CD4-positive, alpha-beta T cell treated with Interleukin-6 at 100 ng/mL for 8 hours (primary cell): ENCODE results near the gene TFAP2B.

Experiments
- DNase-seq: peaks from one replicate; pipeline ENCODE4 v3.0.0-alpha.2; 2020; ENCODE audit warnings: mixed read lengths, low spot score

TFAP2B gene

DNA sequence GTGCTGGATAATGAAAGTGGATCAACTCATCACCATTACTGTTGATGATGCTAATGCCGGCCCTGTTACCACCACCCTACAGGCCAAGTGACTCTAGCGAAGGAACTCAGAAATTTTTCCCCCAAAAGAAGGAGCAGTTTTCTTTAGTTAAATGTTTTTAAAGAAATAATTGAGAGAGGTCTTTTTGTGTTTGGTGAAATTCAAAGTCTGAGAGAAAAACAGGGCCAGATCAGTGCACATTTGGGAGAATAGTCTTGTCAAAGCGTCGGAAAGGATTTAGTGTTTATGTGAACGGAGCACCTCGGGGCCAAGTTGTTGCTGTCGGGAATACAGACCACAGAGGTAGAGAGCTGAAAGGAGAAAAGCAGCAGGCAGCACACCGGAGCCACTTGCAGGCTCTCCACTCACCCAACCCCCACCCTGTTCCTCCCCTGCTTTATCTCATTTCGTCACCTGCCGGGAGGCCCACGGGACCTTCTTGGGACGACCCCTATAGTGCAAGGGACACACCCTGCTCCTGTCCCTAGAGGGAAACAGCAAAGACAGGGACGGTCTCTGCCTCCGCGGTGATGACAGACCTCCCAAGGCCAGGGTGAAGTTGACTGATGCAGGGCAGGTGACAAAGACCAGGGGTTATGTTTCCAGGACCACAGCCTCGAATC, 6.8 kb downstream of the TFAP2B start:
- no peak for DNase-seq

DNA sequence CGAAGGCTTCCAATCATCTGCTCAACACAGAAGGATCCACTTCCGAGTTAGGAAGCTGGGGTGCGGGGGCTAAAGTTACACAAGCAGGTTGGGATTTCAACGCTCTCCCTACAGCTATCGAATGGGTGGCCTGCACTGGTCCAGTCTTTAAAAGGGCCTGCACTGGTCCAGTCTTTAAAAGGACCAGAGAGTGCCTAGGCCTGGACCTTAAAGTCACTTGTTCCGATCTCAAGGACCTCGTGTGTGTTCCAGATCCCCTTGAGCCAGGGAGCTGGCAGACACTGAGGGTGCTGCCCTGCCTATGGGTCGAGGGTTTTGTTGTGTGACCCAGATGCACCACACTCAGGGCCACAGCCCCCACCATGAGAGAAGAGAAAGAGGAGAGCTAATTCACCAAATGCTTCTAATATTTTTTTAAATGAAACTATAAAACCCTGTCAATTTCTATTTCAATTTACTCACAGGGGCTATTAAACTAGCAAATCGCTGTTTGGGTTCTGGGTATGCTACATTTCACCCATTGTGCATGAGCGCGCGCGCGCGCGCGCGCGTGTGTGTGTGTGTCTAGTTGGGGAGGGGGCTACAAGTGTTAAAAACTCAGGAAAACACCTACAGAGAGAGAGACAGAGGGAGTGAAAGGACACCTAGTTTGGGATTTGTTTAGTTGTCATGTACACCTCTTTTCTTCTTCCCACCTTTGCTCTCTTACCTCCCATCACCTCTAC, 7.5 kb downstream of the TFAP2B start:
- no peak for DNase-seq

DNA sequence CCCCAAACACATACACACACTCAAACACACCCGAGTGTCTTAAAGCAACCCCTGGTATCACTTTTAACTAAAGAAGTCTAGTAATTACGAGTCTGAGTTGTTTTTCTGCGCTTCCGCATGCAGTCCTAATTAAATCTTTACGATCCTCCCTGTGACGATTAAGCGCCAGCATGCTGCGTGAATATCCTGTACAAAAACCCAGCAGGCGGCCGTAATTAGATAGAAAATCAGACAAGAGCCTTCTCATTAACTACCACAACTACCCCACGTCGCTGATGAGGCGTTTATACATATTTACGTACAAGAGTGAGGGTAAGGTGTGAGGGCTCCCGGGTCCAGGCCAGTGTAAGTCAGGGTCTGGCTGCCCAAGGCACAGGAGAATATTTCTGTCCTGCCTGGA, 8.1 kb downstream of the TFAP2B start:
- DNase-seq, result no peak

DNA sequence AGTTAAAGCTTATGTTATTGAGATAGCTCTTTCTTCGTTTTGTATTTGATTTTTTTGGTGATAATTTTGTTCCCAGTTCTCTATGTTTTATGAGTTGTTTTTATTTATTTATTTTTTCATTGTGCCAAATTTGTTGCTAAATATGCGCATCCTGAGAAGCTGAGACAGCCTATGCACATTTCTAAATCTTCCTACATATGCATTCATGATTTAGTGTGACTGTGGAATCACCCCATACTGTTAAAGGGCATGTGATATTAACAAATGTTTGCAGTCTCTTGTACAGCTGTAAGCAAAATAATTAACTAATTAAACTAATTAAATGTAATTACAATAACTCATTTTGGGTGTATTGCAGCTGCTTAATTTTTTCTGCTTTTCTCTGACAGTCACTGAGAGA, 10.4 kb downstream of the TFAP2B start:
- no peak for DNase-seq

DNA sequence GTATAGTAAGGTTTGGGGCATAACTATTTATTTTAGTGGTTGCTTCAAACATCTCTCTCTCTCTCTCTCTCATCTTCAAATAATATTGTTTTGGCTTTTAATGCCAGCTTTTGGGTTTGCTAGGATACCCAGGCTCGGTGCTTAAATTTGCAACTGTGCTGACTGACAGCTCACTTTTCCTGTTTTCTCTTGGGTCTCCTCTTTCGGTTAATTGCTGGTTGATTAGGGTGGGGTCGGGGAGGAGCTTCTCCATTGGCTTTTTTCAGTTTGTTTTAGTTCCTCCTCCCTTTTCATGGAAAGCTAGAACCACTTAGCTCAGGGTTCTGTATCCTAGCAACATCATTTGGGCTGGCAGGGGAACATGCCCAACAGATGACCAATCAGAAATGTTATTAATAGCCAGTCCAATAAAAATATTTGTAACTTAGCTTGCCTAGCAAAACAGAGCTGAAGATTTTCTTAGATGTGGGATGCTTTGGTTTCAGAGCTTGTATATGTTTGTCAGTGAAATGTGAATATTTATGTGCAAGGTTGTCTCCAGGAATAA, 11.3 kb downstream of the TFAP2B start:
- no peak for DNase-seq

DNA sequence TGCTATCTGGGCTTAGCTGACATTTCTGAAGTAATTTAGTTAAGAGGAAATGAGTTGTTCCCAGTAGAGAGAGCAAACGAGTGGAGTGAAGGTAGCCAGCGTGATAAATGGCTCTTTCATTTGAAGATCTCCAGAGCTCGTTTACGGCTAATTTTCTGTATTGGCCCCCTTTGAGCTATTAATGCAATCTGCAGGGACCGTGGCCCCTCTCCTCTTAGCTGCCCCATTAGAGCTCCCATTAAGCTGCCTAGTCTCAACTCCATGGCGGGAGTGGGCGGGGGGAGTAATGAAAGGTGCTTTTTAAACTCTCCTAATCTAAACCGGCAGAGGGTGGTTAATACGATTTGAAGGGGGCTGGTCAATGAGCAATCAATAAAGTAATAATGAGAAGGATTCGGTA, 12.5 kb downstream of the TFAP2B start:
- DNase-seq, result no peak

DNA sequence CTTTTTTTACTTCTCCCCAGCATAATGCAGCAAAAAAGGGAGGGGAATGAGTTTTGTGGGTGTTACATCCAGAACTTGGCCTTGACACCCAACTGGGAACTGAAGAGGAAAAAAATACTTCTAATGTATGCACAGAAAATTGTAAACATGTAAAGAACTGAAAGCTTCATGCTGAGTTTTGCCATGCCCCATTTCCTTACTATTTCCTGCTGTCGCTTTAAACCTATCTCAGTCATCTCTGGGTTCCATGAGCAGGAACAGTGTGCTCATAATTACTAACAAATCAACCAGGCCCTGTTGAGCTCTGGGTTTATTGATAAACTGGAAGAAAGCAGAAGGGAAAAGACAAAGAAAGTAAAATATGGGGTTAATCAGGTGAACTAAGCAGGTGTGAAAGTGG, 14.2 kb downstream of the TFAP2B start:
- DNase-seq, result no peak

DNA sequence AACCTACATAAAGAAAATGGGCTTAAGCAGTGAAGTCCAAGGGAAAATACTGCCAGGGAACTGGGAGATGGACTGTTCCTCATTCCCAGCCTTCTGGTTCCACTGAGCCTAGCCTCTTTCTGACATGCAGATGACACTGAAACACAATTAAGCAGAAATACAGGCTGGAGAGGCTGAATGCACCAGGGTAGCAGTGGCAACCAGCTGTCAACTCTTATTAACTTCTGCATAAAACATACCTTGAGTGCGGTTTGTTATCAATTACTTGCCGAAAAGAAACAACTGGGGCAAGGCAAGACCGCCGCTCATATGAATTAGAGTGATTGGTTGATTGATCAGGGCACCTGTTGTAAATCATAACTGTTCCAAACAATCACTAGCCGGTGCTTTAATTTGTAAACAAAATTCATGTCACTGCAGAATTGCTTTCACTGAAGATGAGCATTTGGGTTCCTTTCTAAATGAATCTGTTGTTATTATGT, 16.3 kb downstream of the TFAP2B start:
- DNase-seq, result no peak

DNA sequence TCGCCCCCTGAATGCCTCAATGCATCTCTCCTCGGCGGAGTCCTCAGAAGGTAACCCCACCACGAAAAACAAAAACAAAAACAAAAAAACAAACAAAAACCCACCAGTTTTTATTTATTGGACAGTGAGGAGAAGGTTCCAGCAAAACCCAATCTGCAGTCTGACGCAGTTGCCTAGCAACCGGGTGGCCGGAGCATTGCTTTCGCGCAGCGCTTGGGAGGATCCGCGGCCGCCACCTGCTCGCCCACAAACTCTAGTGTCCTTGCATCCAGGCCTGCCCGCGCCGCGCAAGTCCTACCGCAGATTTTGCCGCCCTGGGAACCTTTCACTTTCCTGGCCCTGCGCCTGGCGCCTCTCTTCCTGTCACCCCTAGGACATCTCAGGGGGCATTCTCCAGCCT, 17.6 kb downstream of the TFAP2B start:
- DNase-seq, result no peak

DNA sequence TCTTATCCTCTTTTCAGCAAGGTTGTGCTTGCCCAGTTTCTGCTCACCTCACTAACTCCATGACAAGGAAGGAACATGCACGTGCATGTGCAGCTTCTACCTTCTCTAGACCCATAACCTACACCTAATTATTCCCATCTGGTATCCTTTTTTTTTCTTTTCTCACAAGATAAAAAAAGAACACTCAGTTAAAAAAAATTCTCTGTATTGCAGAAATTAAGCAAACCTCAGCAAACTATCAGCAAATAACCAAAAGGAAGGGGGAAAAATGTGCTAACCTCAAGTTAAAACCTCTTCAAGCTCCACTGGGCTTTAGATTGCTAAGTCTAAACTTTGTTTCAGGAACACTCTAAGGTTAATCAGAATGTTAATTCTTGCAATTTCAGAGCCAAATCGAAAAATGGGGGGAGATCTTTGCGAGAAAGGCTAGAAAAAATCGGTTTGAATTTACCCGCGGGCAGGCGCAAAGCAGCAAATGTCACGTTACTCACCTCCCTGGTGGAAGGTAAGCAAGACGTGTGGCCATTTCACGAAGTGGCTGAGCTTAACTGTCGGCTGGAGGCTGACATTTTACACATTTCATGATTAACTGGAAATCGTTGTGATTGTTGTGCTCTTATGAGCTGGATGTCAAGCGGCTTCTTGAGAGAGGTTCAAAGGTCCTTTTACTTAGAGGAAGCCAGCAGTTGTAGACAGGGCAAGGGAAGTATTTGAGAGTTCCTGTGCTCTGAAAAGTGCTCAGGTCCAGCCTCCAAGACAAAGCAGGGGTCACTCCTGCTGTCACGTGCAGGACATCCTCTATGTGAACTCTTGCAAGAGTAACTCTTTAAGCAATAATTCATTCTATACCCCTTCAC, 19.1 kb downstream of the TFAP2B start:
- no peak for DNase-seq

DNA sequence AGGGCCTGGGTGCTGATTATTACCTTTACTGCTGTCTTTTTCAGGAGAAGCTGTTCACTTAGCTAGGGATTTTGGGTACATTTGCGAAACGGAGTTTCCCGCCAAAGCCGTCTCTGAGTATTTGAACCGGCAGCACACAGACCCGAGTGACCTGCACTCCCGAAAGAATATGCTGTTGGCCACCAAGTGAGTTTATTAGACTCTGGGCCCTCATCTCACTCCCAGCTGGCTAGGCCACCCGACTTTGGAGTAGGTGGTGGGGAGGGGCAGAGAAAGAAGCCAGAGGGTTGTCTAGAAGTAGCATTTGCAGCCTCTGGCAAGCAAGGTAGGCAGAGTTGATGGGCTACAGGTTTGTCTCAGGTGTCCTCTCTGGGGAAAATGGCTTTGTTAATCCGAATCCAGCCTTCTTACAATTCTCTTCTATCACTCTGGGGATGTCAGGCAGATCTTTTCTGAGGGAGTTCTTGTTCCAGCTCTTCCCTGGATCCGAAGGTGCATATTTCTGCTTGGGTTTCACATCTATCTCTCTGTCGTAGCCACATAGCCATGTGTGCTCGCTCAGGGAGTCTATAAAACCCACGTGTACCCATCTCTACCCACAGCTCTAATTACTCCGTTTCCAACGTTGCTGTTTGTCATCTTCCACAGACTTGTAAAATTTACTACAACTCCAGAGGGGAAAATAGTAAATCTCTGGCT, 21.6 kb downstream of the TFAP2B start:
- DNase-seq, result no peak

DNA sequence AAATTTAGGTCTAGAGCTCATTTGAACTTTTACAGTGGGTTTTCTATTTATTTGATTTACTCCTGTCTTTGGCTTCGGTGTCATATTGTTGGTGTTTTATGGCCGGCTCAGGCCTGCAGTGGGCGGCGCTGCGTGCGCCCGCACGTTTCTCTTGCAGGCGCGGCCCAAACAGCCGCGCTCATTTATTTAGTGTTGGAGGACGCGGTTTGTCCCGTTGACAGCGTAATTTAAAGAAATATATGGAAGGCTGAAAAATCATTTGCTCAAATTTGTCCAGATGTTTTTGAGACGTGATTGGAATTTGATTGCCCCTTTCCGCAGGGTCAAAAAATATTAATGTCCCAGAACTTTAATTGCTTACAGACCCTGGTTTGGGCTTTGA, 22.1 kb downstream of the TFAP2B start:
- no peak for DNase-seq

DNA sequence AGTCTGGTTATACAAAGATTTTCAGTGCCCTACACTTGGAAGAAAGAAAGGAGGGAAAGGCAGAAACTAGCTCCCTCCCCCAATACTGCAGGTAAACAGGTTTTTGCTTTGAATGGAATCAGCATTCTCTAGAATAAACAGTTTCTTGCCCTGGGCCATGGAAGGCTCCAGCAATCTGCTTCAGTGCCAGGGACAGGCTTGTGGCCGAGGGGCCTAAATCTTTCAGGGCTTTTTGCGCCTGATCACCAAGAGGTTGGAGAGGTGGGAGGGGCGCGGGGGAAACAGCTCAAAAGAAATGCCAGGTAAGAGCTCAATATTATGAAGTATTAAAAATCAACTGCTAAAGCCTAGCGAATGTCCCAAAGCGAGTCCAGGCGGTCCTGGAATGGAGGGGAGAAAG, 23.8 kb downstream of the TFAP2B start:
- no peak for DNase-seq

DNA sequence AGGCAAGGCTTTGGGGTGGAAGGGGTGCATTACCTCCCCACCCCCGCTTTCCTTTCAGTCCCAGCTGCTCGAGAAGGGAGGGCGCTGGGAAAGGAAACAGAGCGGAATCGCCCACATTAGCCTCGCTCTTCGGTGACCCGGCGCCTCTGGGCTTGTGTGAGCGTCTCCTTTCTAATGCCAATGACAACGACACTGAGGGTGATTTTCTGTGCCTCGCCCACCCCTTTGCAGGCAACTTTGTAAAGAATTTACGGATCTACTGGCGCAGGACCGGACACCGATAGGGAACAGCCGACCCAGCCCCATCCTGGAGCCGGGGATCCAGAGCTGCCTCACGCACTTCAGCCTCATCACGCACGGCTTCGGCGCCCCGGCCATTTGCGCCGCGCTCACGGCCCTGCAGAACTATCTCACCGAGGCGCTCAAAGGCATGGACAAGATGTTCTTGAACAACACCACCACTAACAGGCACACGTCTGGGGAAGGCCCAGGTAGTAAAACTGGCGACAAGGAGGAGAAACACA, 24.3 kb downstream of the TFAP2B start:
- DNase-seq, result no peak

DNA sequence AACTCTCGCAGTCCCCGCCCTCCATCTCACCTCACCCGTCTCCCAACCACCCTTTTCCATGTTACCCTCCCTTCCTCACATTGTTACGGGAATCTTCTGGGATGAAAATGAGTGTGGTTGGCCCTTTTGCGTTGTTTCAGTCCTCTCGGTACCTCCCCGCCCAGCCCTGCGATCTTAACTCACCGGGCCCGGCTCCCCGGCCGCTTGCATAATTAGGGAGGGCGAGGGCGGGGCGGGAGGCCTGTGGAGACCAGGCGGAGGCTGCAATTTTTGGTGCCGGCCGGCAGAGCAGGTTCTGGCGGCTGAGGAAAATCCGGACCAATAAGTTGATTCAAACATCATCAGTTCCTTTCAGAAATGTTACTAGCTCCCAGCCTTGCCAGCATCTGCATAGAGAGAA, 25.2 kb downstream of the TFAP2B start:
- DNase-seq, result no peak

DNA sequence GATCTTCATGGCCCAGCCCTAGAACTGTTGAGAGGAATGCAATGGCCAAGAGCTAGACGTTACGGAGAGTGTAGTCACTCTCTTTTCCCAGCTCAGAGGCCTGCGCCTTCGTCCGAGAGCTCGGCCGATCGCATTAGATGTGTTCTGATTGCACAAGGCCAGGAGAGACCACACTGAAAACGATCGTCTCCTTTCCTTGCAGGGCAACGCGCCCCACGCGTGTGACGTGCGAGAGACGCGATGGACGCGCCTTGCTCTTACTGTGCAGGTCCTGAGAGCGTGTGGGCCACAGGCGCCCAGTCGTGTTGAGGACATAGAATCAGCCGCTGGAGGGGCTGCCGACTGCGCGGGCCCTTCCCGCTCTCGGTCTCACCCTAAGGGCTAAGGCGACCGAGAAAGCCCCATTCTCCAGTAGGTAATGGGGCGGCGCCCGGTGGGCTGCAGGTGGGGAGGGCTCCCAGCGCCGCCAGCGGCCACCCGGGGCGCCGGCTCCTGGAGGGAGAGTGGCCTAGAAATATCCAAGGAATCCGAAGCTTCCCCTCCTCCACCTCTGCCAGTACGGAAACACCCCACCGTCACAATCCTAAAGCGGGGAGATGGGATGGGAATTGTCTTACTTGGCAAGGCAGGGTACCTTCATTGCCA, 26.9 kb downstream of the TFAP2B start:
- DNase-seq, result no peak

DNA sequence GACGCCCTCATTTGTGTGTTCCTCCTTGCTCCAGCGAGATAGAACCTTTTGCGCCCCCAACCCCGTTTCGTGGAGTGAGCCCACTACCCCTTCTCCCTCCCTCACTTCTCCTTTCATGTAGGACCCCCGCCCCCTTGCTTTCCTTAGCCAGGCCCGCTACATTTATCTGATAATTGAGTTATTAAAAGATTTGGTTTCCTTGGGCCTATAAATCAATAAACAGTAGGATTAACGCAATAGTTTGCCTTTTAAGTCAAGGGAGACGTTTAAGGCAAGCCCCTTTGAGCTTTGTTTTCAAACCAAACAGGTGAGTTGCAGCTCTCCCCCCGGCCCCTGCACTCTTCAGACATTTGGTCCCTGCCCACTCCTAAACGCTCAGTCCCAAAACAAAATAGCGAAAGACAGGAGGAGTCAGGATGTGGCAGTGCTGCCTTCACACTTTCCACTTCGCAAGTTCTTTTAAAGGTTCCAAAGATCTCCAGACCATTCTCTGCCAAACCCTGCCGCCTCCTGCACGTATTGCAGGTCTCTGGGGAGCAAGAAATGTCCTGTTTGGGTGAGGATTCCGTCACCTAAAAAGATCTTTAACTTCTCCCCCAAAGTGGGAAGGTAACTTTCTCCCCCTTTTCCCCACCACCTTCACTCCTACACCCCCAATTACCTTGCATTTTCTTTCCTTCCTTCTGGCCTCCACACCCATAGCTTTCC, 27.6 kb downstream of the TFAP2B start:
- no peak for DNase-seq

DNA sequence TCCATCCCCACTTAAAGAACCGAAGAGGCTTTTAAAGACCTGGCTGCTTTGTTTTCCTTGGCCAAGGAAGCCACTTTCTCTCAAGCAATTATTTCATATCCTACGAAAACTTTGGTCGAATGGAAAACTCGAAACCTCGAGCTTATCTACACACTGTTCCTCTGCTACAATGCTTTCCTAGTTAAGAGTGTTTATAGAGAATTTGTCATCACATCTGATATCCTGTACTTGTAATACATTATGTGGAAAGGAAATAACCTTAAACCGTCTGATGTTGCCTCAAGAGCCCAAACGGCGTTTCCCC, 28.1 kb downstream of the TFAP2B start:
- DNase-seq, result no peak

DNA sequence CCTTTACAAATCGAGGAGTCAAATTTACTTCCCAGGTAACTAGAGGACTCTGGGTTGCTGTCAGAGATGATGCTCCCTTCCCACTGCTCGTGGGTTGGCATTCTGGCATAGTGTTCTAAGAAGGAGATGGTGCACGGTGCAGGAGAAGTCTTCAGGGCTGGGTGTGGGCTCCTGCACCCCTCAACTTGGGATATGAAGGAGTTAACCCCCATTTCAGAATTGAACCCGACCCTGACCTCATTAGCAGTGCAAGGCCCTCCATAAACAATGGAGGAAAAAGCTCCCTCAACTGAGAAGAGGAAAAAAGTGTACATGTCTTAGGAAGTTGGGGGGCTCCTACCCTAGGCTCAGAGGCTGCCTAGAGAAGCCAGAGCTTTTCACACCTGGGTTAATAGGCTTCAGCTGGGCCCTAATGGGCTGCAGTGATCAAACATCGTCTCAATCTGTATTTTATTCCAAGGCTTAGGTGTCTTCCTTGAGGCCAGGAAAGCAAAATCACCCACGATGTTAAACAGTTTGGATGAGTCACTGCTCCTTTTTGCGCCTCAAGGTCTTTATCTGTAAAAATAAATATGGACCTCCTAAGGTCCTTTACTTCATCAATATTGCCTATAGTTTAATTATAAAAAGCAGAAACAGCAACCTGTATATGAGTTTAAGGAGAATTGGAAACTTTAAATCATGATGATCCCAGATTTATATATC, 29.4 kb downstream of the TFAP2B start:
- no peak for DNase-seq
